HepG2 (cell line): ENCODE measurements around the gene TIMELESS. TPM values are rescaled to one million over a fixed set of nuclear protein-coding genes. Genes with fewer than 3 reads are reported as not detected.

Source experiments
- CEBPG ChIP-seq: IDR thresholded peaks from 2 replicates; pipeline ENCODE4 v1.6.1; 2016
- FOXA1 ChIP-seq, 2 experiments: fragments of 450-650 bp in 1 of 2; sonication (generic) in 1 of 2; formaldehyde crosslinking in 1 of 2; IDR thresholded peaks; 2 replicates each; pipeline versions ENCODE4 v1.4.0 to v1.6.1; 2016 to 2020; ENCODE audit warnings: missing genetic modification reagents in 1 of 2
- FOXK2 ChIP-seq: fragments of 450-650 bp; IDR thresholded peaks from 2 replicates; pipeline ENCODE4 v1.6.1; 2016
- KLF9 ChIP-seq: IDR thresholded peaks from 2 replicates; pipeline ENCODE4 v1.6.1; 2016; ENCODE audit warnings: low read depth
- MED1 ChIP-seq: sonication (generic); formaldehyde crosslinking; IDR thresholded peaks from 2 replicates; pipeline ENCODE4 v1.4.0; 2020; ENCODE audit warnings: missing genetic modification reagents
- MXI1 ChIP-seq: IDR thresholded peaks from 3 replicates; pipeline ENCODE4 v1.6.1; 2012; ENCODE audit warnings: low read depth, low read length, inconsistent platforms, borderline replicate concordance
- NBN ChIP-seq: fragments of 450-650 bp; conservative IDR thresholded peaks from 2 replicates; pipeline ENCODE4 v1.6.1; 2017
- PITX1 ChIP-seq: sonication (generic); formaldehyde crosslinking; IDR thresholded peaks from 2 replicates; pipeline ENCODE4 v1.5.1; 2020; ENCODE audit warnings: mild to moderate bottlenecking, missing genetic modification reagents
- PLRG1 ChIP-seq: fragments of 450-650 bp; conservative IDR thresholded peaks from 2 replicates; pipeline ENCODE4 v1.6.1; 2016
- RFXAP ChIP-seq: sonication (generic); formaldehyde crosslinking; IDR thresholded peaks from 2 replicates; pipeline ENCODE4 v1.4.0; 2020; ENCODE audit warnings: missing genetic modification reagents, borderline replicate concordance
- SALL1 ChIP-seq: sonication (generic); formaldehyde crosslinking; IDR thresholded peaks from 2 replicates; pipeline ENCODE4 v1.8.0; 2022; ENCODE audit warnings: mild to moderate bottlenecking, missing genetic modification reagents
- SIN3B ChIP-seq: fragments of 150-350 bp; IDR thresholded peaks from 2 replicates; pipeline ENCODE4 v1.6.1; 2014; ENCODE audit warnings: low read length
- SIX4 ChIP-seq: sonication (generic); formaldehyde crosslinking; IDR thresholded peaks from 2 replicates; pipeline ENCODE4 v1.4.0; 2020; ENCODE audit warnings: missing genetic modification reagents
- SOX5 ChIP-seq: IDR thresholded peaks from 2 replicates; pipeline ENCODE4 v1.6.1; 2016; ENCODE audit warnings: borderline replicate concordance
- TGIF2 ChIP-seq: IDR thresholded peaks from 2 replicates; pipeline ENCODE4 v1.6.1; 2016; ENCODE audit warnings: control low read depth, missing compliant biosample characterization
- ZNF20 ChIP-seq: sonication (generic); formaldehyde crosslinking; IDR thresholded peaks from 2 replicates; pipeline ENCODE4 v1.4.0; 2020; ENCODE audit warnings: mild to moderate bottlenecking, moderate library complexity, missing genetic modification reagents
- ZNF703 ChIP-seq: sonication (generic); formaldehyde crosslinking; IDR thresholded peaks from 2 replicates; pipeline ENCODE4 v1.5.1; 2020; ENCODE audit warnings: missing genetic modification reagents, mild to moderate bottlenecking, moderate library complexity, borderline replicate concordance
- polyA plus RNA-seq, 8 experiments: library from polyadenylated mRNA; depleted of rRNA in 3 of 8; stranded (reverse) in 7 of 8; unstranded in 1 of 8; fragments of >200 nt; fragmentation: Illumina TruSeq in 4 of 8; extraction: Trizol in 4 of 8; gene quantifications; 2 replicates each; pipeline versions ENCODE4 v1.2.1 to v1.2.3, GENCODE V29; 2011 to 2016; ENCODE audit warnings: low read depth in 4 of 8, missing spikeins in 1 of 8, mixed read lengths in 1 of 8; ENCODE audit not compliant: insufficient read depth in 1 of 8
- total RNA-seq, 5 experiments: library from RNA; depleted of rRNA; stranded (reverse); fragments of >200 nt; fragmentation: Illumina TruSeq; extraction: Trizol; gene quantifications; 2 replicates each; pipeline ENCODE4 v1.2.3, GENCODE V29; 2016; ENCODE audit warnings: low read depth in 1 of 5
- TF ChIP-seq, protein P1 (sequence below): sonication (generic); formaldehyde crosslinking; conservative IDR thresholded peaks from 2 replicates; pipeline ENCODE4 v1.4.0; 2020; ENCODE audit warnings: mild to moderate bottlenecking, missing genetic modification reagents, moderate library complexity
- TF ChIP-seq, protein P2 (sequence below): sonication (generic); formaldehyde crosslinking; IDR thresholded peaks from 2 replicates; pipeline ENCODE4 v1.5.0; 2020; ENCODE audit warnings: mild to moderate bottlenecking, missing genetic modification reagents, borderline replicate concordance
- TF ChIP-seq, protein P3 (sequence below): IDR thresholded peaks from 2 replicates; pipeline ENCODE4 v1.4.0; 2020; ENCODE audit warnings: mild to moderate bottlenecking, missing genetic modification reagents

TIMELESS gene
- total and polyA plus RNA-seq, 2 of the 13 experiments (the other 11 are each of a cell fraction or from before 2014, with no cell fraction given) = 4.0 to 20.3 TPM

DNA sequence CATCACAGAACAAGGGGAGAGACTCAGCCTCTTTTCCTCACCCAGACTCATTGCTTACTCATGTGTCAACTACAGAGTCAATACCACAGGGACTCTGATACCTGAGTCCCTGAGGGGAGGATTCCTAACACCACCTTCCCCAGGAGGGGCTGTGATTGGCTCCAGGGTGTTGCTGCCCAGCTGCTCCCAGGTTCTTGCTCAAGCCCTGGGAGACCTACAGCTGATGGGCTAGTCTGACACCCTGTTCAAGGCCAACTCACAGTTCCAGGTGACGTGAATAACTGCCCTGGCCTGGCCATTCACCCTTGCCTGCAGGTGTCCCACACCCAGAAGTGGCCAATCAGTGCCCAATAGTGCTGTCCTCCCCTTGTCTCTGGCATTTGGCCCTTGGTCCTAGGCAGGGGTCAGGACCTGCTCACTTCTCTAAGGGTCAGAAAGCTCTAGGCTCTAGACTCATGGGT lies 27.8 kb upstream of the TIMELESS start (continued):
- TF ChIP-seq, protein P1, sequence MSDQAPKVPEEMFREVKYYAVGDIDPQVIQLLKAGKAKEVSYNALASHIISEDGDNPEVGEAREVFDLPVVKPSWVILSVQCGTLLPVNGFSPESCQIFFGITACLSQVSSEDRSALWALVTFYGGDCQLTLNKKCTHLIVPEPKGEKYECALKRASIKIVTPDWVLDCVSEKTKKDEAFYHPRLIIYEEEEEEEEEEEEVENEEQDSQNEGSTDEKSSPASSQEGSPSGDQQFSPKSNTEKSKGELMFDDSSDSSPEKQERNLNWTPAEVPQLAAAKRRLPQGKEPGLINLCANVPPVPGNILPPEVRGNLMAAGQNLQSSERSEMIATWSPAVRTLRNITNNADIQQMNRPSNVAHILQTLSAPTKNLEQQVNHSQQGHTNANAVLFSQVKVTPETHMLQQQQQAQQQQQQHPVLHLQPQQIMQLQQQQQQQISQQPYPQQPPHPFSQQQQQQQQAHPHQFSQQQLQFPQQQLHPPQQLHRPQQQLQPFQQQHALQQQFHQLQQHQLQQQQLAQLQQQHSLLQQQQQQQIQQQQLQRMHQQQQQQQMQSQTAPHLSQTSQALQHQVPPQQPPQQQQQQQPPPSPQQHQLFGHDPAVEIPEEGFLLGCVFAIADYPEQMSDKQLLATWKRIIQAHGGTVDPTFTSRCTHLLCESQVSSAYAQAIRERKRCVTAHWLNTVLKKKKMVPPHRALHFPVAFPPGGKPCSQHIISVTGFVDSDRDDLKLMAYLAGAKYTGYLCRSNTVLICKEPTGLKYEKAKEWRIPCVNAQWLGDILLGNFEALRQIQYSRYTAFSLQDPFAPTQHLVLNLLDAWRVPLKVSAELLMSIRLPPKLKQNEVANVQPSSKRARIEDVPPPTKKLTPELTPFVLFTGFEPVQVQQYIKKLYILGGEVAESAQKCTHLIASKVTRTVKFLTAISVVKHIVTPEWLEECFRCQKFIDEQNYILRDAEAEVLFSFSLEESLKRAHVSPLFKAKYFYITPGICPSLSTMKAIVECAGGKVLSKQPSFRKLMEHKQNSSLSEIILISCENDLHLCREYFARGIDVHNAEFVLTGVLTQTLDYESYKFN (CRISPR knock-in tag) = peak; percentile 46; the same call in 1 of the 2 replicates
- peak; percentile 72 for TF ChIP-seq CEBPG (CRISPR knock-in tag)
- TF ChIP-seq SOX5 = 0 out of 2 replicates have a peak, but pooled peaks have one; percentile 9
- TF ChIP-seq ZNF20 (CRISPR knock-in tag) = no peak
- no peak for TF ChIP-seq SIN3B
- TF ChIP-seq, protein P2, sequence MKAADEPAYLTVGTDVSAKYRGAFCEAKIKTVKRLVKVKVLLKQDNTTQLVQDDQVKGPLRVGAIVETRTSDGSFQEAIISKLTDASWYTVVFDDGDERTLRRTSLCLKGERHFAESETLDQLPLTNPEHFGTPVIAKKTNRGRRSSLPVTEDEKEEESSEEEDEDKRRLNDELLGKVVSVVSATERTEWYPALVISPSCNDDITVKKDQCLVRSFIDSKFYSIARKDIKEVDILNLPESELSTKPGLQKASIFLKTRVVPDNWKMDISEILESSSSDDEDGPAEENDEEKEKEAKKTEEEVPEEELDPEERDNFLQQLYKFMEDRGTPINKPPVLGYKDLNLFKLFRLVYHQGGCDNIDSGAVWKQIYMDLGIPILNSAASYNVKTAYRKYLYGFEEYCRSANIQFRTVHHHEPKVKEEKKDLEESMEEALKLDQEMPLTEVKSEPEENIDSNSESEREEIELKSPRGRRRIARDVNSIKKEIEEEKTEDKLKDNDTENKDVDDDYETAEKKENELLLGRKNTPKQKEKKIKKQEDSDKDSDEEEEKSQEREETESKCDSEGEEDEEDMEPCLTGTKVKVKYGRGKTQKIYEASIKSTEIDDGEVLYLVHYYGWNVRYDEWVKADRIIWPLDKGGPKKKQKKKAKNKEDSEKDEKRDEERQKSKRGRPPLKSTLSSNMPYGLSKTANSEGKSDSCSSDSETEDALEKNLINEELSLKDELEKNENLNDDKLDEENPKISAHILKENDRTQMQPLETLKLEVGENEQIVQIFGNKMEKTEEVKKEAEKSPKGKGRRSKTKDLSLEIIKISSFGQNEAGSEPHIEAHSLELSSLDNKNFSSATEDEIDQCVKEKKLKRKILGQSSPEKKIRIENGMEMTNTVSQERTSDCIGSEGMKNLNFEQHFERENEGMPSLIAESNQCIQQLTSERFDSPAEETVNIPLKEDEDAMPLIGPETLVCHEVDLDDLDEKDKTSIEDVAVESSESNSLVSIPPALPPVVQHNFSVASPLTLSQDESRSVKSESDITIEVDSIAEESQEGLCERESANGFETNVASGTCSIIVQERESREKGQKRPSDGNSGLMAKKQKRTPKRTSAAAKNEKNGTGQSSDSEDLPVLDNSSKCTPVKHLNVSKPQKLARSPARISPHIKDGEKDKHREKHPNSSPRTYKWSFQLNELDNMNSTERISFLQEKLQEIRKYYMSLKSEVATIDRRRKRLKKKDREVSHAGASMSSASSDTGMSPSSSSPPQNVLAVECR (CRISPR knock-in tag) = peak; percentile 42; the same call in 1 of the 2 replicates
- TF ChIP-seq TGIF2 (CRISPR knock-in tag) = 0 out of 2 replicates have a peak, but pooled peaks have one; percentile 44
- TF ChIP-seq MED1 (CRISPR knock-in tag) = peak; percentile 10; the same call in 1 of the 2 replicates
- no peak for TF ChIP-seq NBN
- no peak for TF ChIP-seq KLF9 (CRISPR knock-in tag)
- TF ChIP-seq FOXK2 = peak; percentile 35; the same call in 1 of the 2 replicates
- TF ChIP-seq, protein P3, sequence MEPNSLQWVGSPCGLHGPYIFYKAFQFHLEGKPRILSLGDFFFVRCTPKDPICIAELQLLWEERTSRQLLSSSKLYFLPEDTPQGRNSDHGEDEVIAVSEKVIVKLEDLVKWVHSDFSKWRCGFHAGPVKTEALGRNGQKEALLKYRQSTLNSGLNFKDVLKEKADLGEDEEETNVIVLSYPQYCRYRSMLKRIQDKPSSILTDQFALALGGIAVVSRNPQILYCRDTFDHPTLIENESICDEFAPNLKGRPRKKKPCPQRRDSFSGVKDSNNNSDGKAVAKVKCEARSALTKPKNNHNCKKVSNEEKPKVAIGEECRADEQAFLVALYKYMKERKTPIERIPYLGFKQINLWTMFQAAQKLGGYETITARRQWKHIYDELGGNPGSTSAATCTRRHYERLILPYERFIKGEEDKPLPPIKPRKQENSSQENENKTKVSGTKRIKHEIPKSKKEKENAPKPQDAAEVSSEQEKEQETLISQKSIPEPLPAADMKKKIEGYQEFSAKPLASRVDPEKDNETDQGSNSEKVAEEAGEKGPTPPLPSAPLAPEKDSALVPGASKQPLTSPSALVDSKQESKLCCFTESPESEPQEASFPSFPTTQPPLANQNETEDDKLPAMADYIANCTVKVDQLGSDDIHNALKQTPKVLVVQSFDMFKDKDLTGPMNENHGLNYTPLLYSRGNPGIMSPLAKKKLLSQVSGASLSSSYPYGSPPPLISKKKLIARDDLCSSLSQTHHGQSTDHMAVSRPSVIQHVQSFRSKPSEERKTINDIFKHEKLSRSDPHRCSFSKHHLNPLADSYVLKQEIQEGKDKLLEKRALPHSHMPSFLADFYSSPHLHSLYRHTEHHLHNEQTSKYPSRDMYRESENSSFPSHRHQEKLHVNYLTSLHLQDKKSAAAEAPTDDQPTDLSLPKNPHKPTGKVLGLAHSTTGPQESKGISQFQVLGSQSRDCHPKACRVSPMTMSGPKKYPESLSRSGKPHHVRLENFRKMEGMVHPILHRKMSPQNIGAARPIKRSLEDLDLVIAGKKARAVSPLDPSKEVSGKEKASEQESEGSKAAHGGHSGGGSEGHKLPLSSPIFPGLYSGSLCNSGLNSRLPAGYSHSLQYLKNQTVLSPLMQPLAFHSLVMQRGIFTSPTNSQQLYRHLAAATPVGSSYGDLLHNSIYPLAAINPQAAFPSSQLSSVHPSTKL (CRISPR knock-in tag) = 0 out of 2 replicates have a peak, but pooled peaks have one; percentile 14
- no peak for TF ChIP-seq ZNF703
- TF ChIP-seq FOXA1 (IDR thresholded peaks at IDR 0.05) = no peak
- TF ChIP-seq FOXA1 (CRISPR knock-in tag; IDR thresholded peaks at IDR 0.05) = peak; percentile 35; the same call in 1 of the 2 replicates
- no peak for TF ChIP-seq PLRG1
- TF ChIP-seq RFXAP (CRISPR knock-in tag) = peak; percentile 97
- peak; percentile 28; the same call in 1 of the 3 replicates for TF ChIP-seq MXI1
- peak; percentile 51; the same call in 1 of the 2 replicates for TF ChIP-seq PITX1 (CRISPR knock-in tag)
- peak; percentile 68 for TF ChIP-seq SALL1 (CRISPR knock-in tag)
- TF ChIP-seq SIX4 (CRISPR knock-in tag) = 0 out of 2 replicates have a peak, but pooled peaks have one; percentile 58
